K562 (cell line): ENCODE data around the gene LHPP. TPM values are rescaled to one million over a fixed set of nuclear protein-coding genes. Genes with fewer than 3 reads are reported as not detected.
A peak's percentile ranks its signal among the peaks of the same experiment; 100 is the strongest.

Experiments used
- ATF1 ChIP-seq, 2 experiments: fragments of 450-650 bp in 1 of 2; IDR thresholded peaks; 2 replicates each; pipeline ENCODE4 v1.6.1; 2016; ENCODE audit warnings: missing compliant biosample characterization in 1 of 2, missing genetic modification characterization in 1 of 2
- BCOR ChIP-seq: fragments of 450-650 bp; IDR thresholded peaks from 2 replicates; pipeline ENCODE4 v1.6.1; 2016
- ERF ChIP-seq: fragments of 450-650 bp; formaldehyde crosslinking; IDR thresholded peaks from 2 replicates; pipeline ENCODE4 v1.4.0; 2020; ENCODE audit warnings: mild to moderate bottlenecking, mixed read lengths
- FIP1L1 ChIP-seq: fragments of 200-400 bp; formaldehyde crosslinking; IDR thresholded peaks from 2 replicates; pipeline ENCODE4 v1.6.1; 2018; ENCODE audit warnings: mild to moderate bottlenecking, low read depth, low read length; ENCODE audit not compliant: poor library complexity, severe bottlenecking
- FOXJ3 ChIP-seq: sonication (generic); formaldehyde crosslinking; IDR thresholded peaks from 2 replicates; pipeline ENCODE4 v1.4.0; 2020; ENCODE audit warnings: mild to moderate bottlenecking, missing genetic modification reagents
- KDM5B ChIP-seq: fragments of 200-600 bp; sonication (generic); IDR thresholded peaks from 2 replicates; pipeline ENCODE4 v1.6.1; 2012; ENCODE audit warnings: low read depth, mild to moderate bottlenecking, moderate library complexity, low read length, control low read depth, inconsistent platforms; ENCODE audit not compliant: insufficient replicate concordance
- OTX1 ChIP-seq: fragments of 450-650 bp; formaldehyde crosslinking; IDR thresholded peaks from 2 replicates; pipeline ENCODE4 v1.4.0; 2022; ENCODE audit warnings: mild to moderate bottlenecking
- PRMT5 ChIP-seq: sonication (generic); formaldehyde crosslinking; IDR thresholded peaks from 2 replicates; pipeline ENCODE4 v1.5.0; 2020; ENCODE audit warnings: missing genetic modification reagents
- RBM25 ChIP-seq: fragments of 200-400 bp; formaldehyde crosslinking; IDR thresholded peaks from 2 replicates; pipeline ENCODE4 v1.6.1; 2018; ENCODE audit warnings: low read length, low read depth, moderate library complexity; ENCODE audit not compliant: severe bottlenecking
- SETDB1 ChIP-seq: IDR thresholded peaks from one replicate; pipeline ENCODE4 v1.6.1; 2012; ENCODE audit warnings: low read length, control low read depth, inconsistent platforms
- ZNF830 ChIP-seq: fragments of 250-450 bp; sonication (Bioruptor Pico); IDR thresholded peaks from 2 replicates; pipeline ENCODE4 v1.5.0; 2021; ENCODE audit warnings: mild to moderate bottlenecking
- polyA plus RNA-seq, 8 experiments: library from polyadenylated mRNA; depleted of rRNA in 4 of 8; stranded (reverse) in 5 of 8; unstranded in 3 of 8; fragments of >200 nt; fragmentation: Nextera tagmentation in 2 of 8; fragmentation: Illumina TruSeq in 1 of 8; extraction: Ambion mirVana in 2 of 8; extraction: Trizol in 1 of 8; gene quantifications; 2 replicates each; pipeline versions ENCODE4 v1.2.1 to v1.2.3, GENCODE V29; 2011 to 2014; ENCODE audit warnings: inconsistent platforms in 1 of 8, missing spikeins in 1 of 8
- total RNA-seq, 7 experiments: library from RNA; depleted of rRNA in 6 of 7; stranded (reverse); fragments of >200 nt in 6 of 7; fragmentation: Illumina TruSeq in 2 of 7; extraction: Trizol in 2 of 7; gene quantifications; 2 replicates each; pipeline versions ENCODE4 v1.2.1 to v1.2.3, GENCODE V29; 2011 to 2021; ENCODE audit warnings: low replicate concordance in 1 of 7
- TF ChIP-seq, protein P1 (sequence below), 2 experiments: fragments of 450-650 bp; IDR thresholded peaks; 2 replicates each; pipeline ENCODE4 v1.6.1; 2016; ENCODE audit warnings: mild to moderate bottlenecking in 2 of 2, borderline replicate concordance in 1 of 2, low read depth in 1 of 2, moderate library complexity in 1 of 2
- TF ChIP-seq, protein P2 (sequence below): sonication (generic); formaldehyde crosslinking; IDR thresholded peaks from 2 replicates; pipeline ENCODE4 v1.9.0; 2022; ENCODE audit warnings: mild to moderate bottlenecking, missing genetic modification reagents
- TF ChIP-seq, protein P3 (sequence below), 2 experiments: IDR thresholded peaks in 1 of 2; conservative IDR thresholded peaks in 1 of 2; 2 replicates each; pipeline ENCODE4 v1.6.1; 2016; ENCODE audit warnings: low read depth in 2 of 2, mild to moderate bottlenecking in 1 of 2, missing compliant biosample characterization in 1 of 2, missing genetic modification characterization in 1 of 2, moderate library complexity in 1 of 2
- TF ChIP-seq, protein P4 (sequence below): sonication (generic); formaldehyde crosslinking; IDR thresholded peaks from 2 replicates; pipeline ENCODE4 v1.9.0; 2022; ENCODE audit warnings: mild to moderate bottlenecking, missing genetic modification reagents

LHPP gene
- total and polyA plus RNA-seq, 9 of the 15 experiments (the other 6 are each of a cell fraction or from before 2014, with no cell fraction given): 0.34 to 7.4 (median 3.0) TPM

GRCh38 chr10:124418726-124419501 is 42.7 kb upstream of the LHPP start, which contains the start of gene OAT (continued):
- TF ChIP-seq, protein P1, sequence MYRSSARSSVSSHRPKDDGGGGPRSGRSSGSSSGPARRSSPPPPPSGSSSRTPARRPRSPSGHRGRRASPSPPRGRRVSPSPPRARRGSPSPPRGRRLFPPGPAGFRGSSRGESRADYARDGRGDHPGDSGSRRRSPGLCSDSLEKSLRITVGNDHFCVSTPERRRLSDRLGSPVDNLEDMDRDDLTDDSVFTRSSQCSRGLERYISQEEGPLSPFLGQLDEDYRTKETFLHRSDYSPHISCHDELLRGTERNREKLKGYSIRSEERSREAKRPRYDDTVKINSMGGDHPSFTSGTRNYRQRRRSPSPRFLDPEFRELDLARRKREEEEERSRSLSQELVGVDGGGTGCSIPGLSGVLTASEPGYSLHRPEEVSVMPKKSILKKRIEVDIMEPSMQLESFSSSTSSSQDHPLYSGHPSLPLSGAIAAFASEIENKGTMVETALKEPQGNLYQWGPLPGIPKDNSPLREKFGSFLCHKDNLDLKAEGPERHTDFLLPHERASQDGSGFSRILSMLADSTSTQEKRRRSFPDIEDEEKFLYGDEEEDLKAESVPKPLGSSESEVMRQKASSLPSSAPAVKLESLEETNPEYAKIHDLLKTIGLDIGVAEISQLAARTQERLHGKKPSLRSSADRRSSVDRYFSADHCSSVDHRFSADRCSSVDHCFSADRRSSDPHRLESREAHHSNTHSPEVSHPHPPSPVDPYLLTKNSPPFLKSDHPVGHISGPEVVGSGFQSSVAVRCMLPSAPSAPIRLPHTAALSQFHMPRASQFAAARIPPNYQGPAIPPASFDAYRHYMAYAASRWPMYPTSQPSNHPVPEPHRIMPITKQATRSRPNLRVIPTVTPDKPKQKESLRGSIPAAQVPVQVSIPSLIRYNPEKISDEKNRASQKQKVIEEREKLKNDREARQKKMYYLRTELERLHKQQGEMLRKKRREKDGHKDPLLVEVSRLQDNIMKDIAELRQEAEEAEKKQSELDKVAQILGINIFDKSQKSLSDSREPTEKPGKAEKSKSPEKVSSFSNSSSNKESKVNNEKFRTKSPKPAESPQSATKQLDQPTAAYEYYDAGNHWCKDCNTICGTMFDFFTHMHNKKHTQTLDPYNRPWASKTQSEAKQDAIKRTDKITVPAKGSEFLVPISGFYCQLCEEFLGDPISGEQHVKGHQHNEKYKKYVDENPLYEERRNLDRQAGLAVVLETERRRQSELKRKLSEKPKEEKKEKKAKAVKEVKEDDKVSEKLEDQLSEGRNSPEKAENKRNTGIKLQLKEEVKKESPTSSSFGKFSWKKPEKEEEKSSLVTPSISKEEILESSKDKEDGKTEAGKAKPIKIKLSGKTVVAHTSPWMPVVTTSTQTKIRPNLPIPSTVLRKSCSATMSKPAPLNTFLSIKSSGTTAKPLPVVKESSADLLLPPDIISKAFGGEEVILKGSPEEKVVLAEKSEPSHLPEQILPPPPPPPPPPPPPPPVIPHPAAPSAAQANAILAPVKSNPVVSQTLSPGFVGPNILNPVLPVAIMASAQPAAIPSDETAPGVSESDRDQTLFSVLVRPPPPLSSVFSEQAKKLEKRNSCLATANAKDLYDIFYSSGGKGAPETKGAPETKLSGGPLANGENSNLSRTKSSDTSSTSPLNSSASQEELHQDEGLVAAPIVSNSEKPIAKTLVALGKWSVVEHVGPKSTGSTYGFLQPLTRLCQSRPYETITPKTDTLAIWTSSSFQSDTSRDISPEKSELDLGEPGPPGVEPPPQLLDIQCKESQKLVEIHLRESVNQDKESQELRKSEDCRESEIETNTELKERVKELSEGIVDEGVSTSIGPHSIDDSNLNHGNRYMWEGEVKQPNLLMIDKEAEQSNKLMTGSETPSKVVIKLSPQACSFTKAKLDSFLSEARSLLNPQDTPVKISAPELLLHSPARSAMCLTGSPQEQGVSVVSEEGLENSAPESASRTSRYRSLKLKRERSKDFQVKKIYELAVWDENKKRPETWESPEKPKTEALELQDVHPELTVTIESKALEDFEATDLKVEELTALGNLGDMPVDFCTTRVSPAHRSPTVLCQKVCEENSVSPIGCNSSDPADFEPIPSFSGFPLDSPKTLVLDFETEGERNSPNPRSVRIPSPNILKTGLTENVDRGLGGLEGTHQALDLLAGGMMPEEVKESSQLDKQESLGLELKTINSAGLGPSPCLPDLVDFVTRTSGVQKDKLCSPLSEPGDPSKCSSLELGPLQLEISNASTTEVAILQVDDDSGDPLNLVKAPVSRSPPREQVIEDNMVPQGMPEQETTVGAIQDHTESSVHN (IDR thresholded peaks at IDR 0.05; ENCODE audit: borderline replicate concordance in 1 of 2, low read depth in 1 of 2): no peak
- TF ChIP-seq ZNF830 (no peak), KDM5B (peak; percentile 99), BCOR (no peak), OTX1 (no peak), FOXJ3 (no peak), FIP1L1 (no peak), PRMT5 (CRISPR knock-in tag) (no peak), ERF (CRISPR knock-in tag) (no peak), RBM25 (peak; percentile 44), ATF1 (CRISPR knock-in tag; IDR thresholded peaks at IDR 0.05) (no peak), ATF1 (tag; IDR thresholded peaks at IDR 0.05) (peak; percentile 86), SETDB1 (no peak)
- TF ChIP-seq, protein P2, sequence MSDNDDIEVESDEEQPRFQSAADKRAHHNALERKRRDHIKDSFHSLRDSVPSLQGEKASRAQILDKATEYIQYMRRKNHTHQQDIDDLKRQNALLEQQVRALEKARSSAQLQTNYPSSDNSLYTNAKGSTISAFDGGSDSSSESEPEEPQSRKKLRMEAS (CRISPR knock-in tag): no peak; the same call in 1 of the 2 replicates
- TF ChIP-seq, protein P3, sequence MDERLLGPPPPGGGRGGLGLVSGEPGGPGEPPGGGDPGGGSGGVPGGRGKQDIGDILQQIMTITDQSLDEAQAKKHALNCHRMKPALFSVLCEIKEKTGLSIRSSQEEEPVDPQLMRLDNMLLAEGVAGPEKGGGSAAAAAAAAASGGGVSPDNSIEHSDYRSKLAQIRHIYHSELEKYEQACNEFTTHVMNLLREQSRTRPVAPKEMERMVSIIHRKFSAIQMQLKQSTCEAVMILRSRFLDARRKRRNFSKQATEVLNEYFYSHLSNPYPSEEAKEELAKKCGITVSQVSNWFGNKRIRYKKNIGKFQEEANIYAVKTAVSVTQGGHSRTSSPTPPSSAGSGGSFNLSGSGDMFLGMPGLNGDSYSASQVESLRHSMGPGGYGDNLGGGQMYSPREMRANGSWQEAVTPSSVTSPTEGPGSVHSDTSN (CRISPR knock-in tag; IDR thresholded peaks at IDR 0.05; ENCODE audit: low read depth): no peak
- TF ChIP-seq, protein P3 (tag; conservative IDR thresholded peaks at IDR 0.05; ENCODE audit: low read depth): no peak
- TF ChIP-seq, protein P4, sequence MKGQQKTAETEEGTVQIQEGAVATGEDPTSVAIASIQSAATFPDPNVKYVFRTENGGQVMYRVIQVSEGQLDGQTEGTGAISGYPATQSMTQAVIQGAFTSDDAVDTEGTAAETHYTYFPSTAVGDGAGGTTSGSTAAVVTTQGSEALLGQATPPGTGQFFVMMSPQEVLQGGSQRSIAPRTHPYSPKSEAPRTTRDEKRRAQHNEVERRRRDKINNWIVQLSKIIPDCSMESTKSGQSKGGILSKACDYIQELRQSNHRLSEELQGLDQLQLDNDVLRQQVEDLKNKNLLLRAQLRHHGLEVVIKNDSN (CRISPR knock-in tag): no peak
